Measurements from ENCODE around the gene ASPHD1.
"Not testable (repeated sequence)": the region's sequence is repeated elsewhere in the genome, so short reads cannot be mapped to it uniquely, and the experiment has no call there.

Gene ASPHD1

GRCh38 chr16:29909851-29910250 lies 9.6 kb downstream of the ASPHD1 start:
- DNase-seq: not testable (repeated sequence)

GRCh38 chr16:29910819-29911675 lies 10.8 kb downstream of the ASPHD1 start:
- no peak for DNase-seq

DNA sequence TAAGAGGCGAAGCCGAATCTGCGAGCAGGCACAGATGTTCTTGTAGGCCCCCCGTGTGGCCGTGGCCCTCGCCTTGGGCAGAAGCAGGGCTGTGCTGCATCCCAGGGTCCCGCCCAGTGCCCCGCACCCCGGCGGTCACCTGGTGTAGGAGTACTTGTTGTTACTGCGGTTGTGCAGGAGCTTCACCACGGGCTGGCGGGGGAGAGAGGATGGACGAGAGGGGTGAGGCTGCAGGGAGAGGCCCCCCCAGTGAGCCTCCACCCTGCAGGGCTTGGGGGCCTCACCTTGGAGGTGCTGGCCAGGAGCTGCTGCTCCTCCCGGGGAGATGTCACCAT lies 11.4 kb downstream of the ASPHD1 start:
- DNase-seq: no peak

DNA sequence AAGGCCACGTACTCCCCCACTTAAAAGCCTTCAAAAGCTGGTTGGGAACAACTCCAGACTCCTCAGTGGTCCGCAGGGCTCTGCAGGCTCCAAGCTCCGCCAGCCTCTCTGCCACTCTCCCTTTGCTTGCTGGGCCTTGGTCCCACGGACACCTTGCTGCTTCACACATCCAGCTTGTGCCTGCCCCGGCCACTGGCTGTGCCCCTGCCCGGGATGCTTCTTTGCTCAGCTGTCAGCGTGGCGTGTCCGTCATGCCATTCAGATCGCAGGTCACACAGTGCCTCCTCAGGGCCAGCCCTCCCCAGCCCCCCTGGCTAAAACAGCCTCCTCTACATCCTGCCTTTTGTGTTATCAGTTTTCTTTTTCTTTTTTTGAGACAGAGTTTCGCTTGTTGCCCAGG lies 11.8 kb downstream of the ASPHD1 start:
- DNase-seq: no peak

DNA sequence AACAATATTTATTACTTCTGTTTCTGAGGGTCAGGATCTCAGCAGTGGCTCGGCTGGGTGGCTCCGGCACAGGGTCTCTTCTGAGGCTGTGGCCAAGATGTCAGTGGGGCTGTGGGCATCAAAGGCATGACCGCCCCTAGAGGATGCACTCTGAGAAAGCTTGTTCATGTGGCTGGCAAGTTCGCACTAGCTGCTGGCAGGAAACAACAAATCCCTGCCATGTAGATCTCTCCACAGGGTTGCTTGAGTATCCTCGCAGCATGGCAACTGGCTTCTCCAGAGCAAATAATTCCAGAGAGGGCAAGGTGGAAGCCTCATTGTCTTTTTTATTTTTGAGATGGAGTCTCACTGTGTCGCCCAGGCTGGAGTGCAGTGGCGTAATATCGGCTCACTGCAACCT lies 13.2 kb downstream of the ASPHD1 start:
- no peak for DNase-seq

DNA sequence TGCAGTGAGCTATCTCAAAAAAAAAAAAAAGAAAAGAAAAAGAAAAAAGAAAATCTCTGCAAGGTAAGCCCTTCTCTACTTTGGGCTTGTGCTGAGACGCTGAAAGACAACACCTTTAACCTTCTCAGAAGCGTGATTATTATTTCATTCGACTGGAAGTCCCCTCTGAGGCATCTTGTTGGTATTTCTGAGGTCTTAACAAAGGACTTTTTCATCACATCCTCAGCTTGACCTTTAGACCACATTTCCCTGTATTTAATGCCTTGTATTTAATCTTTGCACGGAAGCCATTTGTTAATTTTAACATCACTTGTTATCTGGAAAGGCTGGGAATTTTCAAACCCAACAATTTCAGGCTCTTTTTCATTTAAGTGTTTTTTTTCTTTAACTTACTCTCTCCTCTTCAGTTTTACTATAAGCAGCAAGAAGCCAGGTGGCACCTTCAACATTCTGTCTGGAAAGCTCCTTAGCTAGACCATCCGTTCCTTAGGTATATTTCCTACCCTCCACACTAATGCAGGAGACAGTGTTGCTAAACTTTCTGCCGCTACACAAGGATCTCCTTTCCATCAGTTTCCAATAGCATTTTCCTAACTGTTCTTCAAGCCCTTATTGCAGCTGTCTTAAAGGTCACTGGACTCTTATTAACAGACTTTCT lies 15.4 kb downstream of the ASPHD1 start:
- no peak for DNase-seq

DNA sequence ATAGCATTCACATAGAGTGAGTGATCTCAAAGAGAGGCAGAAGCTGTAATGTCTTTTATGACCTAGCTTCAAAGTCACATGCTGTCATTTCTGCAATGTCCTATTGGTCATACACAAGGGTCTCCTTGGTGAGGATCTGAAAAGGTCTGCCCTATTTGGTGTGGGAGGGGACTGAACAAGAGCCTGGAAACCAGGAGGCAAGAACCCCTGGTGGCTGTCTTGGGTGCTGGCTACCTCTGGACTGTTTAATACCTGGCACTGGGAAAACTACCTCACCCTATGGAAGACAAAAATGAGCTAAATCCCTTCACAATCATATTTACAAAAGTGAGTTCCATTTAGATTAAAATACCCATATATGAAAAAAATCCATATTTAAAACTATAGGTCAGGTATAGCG lies 16.7 kb downstream of the ASPHD1 start:
- no peak for DNase-seq

DNA sequence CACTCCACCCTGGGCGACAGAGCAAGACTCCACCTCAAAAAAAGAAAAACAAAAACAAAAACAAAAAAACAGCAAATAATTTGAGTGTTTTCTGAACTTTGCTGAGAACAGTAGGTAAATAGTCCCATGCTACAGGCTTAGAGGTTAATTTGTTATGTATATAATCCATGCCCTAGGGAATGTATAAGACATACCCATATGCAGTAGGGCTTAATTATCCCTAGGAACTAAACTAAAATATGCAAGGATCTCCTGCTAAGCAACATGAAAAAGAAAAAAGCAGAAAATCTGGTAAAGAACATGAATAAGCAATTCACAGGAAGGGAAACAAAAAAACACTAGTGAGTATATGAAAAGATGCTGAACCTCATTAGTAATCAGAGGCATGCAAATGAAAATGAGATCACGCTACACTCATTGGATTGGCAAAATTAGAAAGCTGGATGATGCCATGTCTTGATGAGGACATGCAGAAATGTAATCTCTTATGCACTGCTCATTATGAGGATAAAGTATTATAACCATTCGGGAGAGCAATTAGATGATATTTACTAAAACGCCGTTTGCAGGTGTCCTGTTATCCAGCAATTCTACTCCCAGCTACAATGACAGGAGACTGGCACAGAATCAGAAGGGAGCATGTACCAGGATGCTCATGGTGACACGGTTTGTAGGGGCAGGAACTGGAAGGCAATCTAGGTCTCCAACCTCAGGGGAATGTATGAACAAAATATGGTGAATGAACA lies 20.2 kb downstream of the ASPHD1 start:
- DNase-seq: no peak

DNA sequence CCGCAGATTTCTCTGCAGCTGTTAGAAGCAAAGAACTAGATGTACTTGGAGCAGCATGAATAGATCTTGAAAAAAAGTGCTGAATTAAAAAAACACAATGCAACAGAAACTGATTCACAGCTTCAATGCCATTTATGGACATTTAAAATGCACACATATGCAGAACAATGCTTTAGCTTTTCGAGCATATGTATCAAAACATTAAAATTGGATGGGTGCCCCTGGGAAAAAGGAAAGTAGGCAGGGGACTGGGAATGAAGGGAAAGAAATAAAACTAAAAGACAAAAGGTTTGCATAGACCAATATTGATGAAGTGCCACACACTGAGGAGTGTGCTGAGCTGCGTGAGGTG lies 20.7 kb downstream of the ASPHD1 start:
- no peak for DNase-seq

- DNase-seq: no peak
Measured at GRCh38 chr16:29922326-29922725, 22.0 kb downstream of the ASPHD1 start.

- DNase-seq: no peak
Measured at GRCh38 chr16:29922986-29923501, 22.8 kb downstream of the ASPHD1 start.

- peak in 1 of 2 donors; percentile 2 for DNase-seq
Measured at GRCh38 chr16:29925105-29925756, 24.9 kb downstream of the ASPHD1 start.

GRCh38 chr16:29925781-29926710 lies 25.8 kb downstream of the ASPHD1 start, which contains the start of gene KCTD13:
Gene KCTD13, minus strand, starts transcription at chr16:29926226. Its CDS starts 193 bp downstream, at chr16:29926033.
- peak; percentile 90 to 94 for DNase-seq

- DNase-seq: no peak
Measured at GRCh38 chr16:29926711-29927052, 26.4 kb downstream of the ASPHD1 start.

DNA sequence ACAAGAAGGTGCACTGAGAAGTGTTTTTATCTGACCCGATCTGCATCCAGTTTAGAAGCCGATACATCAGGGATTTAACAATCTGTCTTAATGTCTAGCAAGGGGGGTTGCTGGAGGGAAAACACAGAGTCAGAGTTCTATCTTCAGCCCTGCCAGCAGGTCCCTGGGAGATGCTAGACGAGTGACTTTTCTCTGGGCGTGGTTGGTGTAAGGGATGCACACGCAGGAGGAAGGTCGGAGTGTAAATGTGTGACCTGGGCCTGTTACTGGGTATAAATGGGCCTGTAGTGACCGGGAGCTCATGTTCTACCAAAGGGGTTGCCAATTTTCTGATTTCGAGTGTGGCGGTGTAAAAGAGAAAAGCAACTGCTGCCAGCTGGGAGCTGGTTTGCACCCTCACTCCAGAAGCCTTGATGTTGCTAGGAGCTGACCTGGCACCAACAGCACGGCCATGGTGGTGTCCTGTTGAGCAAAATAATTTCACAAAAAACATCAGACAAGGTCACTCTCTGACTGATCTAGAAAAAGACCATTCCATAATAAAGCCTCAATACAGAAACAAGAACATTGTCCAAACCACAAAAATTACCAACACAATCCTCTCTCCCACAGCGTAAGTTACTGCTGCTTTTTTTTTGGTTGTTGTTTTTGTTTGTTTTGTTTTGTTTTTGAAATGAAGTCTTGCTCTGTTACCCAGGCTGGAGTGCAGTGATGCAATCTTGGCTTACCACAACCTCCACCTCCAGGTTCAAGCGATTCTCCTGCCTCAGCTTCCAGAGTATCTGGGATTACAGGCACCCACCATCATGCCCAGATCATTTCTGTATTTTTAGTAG lies 27.0 kb downstream of the ASPHD1 start:
- DNase-seq: no peak

- DNase-seq: not testable (repeated sequence)
Measured at GRCh38 chr16:29931750-29932149, 31.5 kb downstream of the ASPHD1 start.

DNA sequence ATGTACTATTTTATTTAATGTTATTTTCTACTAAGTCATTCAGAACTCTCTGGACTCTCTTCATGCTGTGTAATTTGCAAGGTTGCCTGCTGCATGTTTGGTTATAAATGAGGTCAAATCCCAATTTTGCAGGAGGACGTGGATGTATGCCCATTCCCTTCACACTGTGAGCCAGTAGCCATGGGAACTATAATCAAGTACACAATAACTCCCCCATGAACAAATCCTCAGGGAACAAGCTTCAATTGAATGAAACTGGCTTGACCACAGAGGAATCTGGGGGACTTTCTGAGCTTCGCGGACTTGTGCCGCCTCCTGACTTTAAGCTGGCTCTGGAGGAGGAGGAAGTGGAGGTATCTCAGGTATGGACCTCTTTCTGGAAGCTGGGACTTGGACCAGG lies 40.4 kb downstream of the ASPHD1 start:
- no peak for DNase-seq

DNA sequence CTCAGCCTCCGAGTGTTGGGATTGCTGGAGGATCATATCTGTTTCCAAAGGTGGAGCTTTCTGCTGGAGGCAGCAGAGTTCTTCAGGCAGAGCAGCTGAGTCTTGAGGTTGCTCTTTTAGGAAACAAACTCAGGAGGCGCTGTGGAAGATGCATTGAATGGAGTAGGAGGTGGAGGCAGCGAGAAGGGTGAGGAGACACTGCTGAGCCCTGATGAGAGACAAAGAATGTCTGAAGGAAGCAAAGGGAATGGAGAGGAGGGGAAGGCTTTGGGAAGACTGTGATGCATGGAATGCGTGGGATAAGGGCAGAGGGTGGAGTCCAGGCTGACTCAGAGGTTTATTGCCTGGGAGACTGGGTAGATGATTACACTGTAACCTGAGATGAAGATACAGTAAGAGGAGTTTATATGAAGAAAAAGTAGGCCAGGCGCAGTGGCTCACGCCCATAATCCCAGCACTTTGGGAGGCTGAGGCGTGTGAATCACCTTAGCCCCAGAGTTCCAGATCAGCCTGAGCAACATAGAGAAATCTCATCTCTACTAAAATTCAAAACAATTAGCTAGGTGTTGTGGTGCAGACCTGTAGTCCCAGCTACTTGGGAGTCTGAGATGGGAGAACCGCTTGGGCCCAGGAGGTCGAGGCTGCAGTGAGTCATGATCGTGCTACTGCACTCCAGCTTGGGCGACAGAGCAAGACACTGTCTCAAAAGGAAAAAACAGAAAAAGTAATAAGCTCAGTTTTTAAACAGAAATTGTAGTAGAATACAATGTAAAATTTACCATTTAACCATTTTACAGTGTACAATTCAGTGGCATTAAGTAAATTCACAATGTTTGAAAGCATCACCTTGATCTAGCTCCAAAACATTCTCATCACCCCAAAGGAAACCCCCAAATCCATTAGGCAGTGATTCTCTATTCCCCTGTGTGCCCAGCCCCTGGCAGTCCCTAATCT lies 43.8 kb downstream of the ASPHD1 start:
- DNase-seq: no peak

GRCh38 chr16:29947897-29948296 lies 47.6 kb downstream of the ASPHD1 start:
- no peak for DNase-seq

Data from CD4-positive, alpha-beta T cell treated with Interleukin-4 for 1 hour (primary cell).